GM20000 (cell line): ENCODE measurements around the gene ZNF77.
"Not testable (repeated sequence)": the region's sequence is repeated elsewhere in the genome, so short reads cannot be mapped to it uniquely, and the experiment has no call there.

Source experiments
- DNase-seq: peaks from one replicate; pipeline ENCODE4 v3.0.0; 2012; ENCODE audit warnings: low spot score
- TF ChIP-seq, protein P1 (sequence below): IDR thresholded peaks from 2 replicates; pipeline ENCODE4 v1.5.1; 2012; ENCODE audit warnings: mild to moderate bottlenecking, control low read depth; ENCODE audit errors: extremely low read depth, missing control alignments

The ZNF77 gene

GRCh38 chr19:2950286-2951124 lies 5.7 kb upstream of the ZNF77 start:
- DNase-seq = peak; percentile 96
- TF ChIP-seq, protein P1, sequence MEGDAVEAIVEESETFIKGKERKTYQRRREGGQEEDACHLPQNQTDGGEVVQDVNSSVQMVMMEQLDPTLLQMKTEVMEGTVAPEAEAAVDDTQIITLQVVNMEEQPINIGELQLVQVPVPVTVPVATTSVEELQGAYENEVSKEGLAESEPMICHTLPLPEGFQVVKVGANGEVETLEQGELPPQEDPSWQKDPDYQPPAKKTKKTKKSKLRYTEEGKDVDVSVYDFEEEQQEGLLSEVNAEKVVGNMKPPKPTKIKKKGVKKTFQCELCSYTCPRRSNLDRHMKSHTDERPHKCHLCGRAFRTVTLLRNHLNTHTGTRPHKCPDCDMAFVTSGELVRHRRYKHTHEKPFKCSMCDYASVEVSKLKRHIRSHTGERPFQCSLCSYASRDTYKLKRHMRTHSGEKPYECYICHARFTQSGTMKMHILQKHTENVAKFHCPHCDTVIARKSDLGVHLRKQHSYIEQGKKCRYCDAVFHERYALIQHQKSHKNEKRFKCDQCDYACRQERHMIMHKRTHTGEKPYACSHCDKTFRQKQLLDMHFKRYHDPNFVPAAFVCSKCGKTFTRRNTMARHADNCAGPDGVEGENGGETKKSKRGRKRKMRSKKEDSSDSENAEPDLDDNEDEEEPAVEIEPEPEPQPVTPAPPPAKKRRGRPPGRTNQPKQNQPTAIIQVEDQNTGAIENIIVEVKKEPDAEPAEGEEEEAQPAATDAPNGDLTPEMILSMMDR = no peak

- DNase-seq = no peak
- TF ChIP-seq, protein P1 = no peak
Observed at GRCh38 chr19:2949939-2950285, 5.1 kb upstream of the ZNF77 start.

DNA sequence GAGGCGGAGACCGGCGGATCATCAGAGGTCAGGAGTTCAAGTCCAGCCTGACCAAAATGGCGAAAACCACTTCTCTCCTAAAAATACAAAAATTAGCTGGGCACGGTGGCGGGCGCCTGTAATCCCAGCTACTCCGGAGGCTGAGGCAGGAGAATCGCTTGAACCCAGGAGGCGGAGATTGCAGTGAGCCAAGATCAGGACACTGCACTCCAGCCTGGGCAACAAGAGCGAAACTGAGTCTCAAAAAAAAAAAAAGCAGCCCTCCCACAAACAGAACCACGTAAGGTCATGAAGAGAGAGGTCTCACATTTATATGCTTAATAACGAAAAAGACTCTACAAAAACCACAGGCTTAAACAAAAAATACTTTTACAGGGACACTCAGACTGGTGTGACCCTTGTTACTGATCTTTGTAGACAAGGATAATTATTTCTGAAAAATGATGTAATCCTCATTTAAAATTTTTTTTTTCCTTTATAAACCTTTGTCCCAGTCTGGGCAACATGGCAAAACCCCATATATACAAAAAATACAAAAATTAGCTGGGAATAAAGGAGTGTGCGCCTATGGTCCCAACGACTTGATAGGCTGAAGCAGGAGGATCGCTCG lies 909 bp upstream of the ZNF77 start:
- TF ChIP-seq, protein P1 = no peak
- DNase-seq = no peak

- no peak for DNase-seq
- TF ChIP-seq, protein P1 = no peak
Observed at GRCh38 chr19:2944403-2944774, 382 bp downstream of the ZNF77 start.

GRCh38 chr19:2942928-2943640 lies 1.7 kb downstream of the ZNF77 start:
- DNase-seq = no peak
- TF ChIP-seq, protein P1 = no peak

DNA sequence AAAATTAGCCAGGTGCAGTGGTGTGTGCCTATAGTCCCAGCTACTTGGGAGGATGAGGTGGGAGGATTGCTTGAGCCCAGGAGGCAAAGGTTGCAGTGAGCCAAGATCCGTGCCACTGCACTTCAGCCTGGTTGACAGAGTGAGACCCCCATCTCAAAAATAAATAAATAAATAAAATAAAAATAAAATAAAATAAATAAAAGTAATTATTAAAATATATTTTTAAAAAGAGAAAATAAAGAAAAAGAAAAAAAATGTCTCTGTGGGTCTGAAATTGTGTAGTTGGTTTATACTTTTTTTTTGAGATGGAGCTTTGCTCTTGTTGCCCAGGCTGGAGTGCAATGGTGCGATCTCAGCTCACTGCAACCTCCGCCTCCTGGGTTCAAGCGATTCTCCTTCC lies 8.9 kb downstream of the ZNF77 start:
- DNase-seq = not testable (repeated sequence)

GRCh38 chr19:2933490-2933910 lies 11.3 kb downstream of the ZNF77 start:
- TF ChIP-seq, protein P1 = no peak
- DNase-seq = no peak
